Keratinocyte (primary cell): ENCODE results near the gene RAB11A.

Experiments
- CTCF ChIP-seq, 3 experiments: IDR thresholded peaks in 1 of 3; conservative IDR thresholded peaks in 1 of 3; optimal IDR thresholded peaks in 1 of 3; 2 replicates in 2 of 3; 3 replicates in 1 of 3; pipeline versions ENCODE3 to v1.5.1; 2011; ENCODE audit warnings: low read length in 3 of 3, mild to moderate bottlenecking in 3 of 3, moderate library complexity in 2 of 3, control low read depth in 1 of 3, inconsistent platforms in 1 of 3; ENCODE audit not compliant: insufficient read depth in 2 of 3; ENCODE audit errors: extremely low read depth in 1 of 3
- EZH2 ChIP-seq: IDR thresholded peaks from one replicate; pipeline ENCODE4 v1.6.1; 2012; ENCODE audit warnings: inconsistent platforms, mild to moderate bottlenecking, low read length, moderate library complexity

GRCh38 chr15:65927545-65927944, 58.3 kb downstream of the RAB11A start:
- peak; percentile 27 to 57 (median 50) for TF ChIP-seq CTCF (optimal IDR thresholded peaks at IDR 0.05 in 1 of 3, IDR thresholded peaks at IDR 0.05 in 1 of 3, conservative IDR thresholded peaks at IDR 0.05 in 1 of 3; ENCODE audit: extremely low read depth in 1 of 3, insufficient read depth in 2 of 3, low read length in 3 of 3)
- TF ChIP-seq EZH2, result no peak
